Islet precursor cell (in vitro differentiated cells): Measurements from ENCODE around the gene PPP6R1.
"Not testable (repeated sequence)": the region's sequence is repeated elsewhere in the genome, so short reads cannot be mapped to it uniquely, and the experiment has no call there.

Experiments
- DNase-seq: peaks from one replicate; pipeline ENCODE4 v3.0.0-alpha.2; 2018

Gene PPP6R1

GRCh38 chr19:55223291-55224037, 35.4 kb downstream of the PPP6R1 start:
- no peak for DNase-seq

GRCh38 chr19:55220525-55220924, 38.3 kb downstream of the PPP6R1 start:
- no peak for DNase-seq

- peak; percentile 98 for DNase-seq
Measured at GRCh38 chr19:55216461-55217198, 42.2 kb downstream of the PPP6R1 start.

- no peak for DNase-seq
Measured at GRCh38 chr19:55213547-55213946, 45.3 kb downstream of the PPP6R1 start.

- DNase-seq: no peak
Measured at GRCh38 chr19:55212447-55212846, 46.4 kb downstream of the PPP6R1 start.

- DNase-seq: no peak
Measured at GRCh38 chr19:55209693-55210472, 48.9 kb downstream of the PPP6R1 start.

- DNase-seq: no peak
Measured at GRCh38 chr19:55208880-55209692, 49.7 kb downstream of the PPP6R1 start, which contains the start of gene PTPRH. PTPRH (minus strand) TSS chr19:55209501; CDS start chr19:55209433, 68 bp downstream.

GRCh38 chr19:55206664-55207500, 51.9 kb downstream of the PPP6R1 start:
- DNase-seq: peak; percentile 96

- DNase-seq: not testable (repeated sequence)
Measured at GRCh38 chr19:55202199-55202598, 56.6 kb downstream of the PPP6R1 start.

GRCh38 chr19:55199620-55200204, 59.1 kb downstream of the PPP6R1 start:
- DNase-seq: no peak

- peak; percentile 65 for DNase-seq
Measured at GRCh38 chr19:55198651-55199050, 60.2 kb downstream of the PPP6R1 start.

GRCh38 chr19:55197528-55197927, 61.3 kb downstream of the PPP6R1 start:
- DNase-seq: no peak

GRCh38 chr19:55196803-55197202, 62.0 kb downstream of the PPP6R1 start:
- DNase-seq: no peak

GRCh38 chr19:55193481-55193880, 65.3 kb downstream of the PPP6R1 start:
- no peak for DNase-seq

- DNase-seq: peak; percentile 77
Measured at GRCh38 chr19:55189403-55189835, 69.4 kb downstream of the PPP6R1 start.

- DNase-seq: no peak
Measured at GRCh38 chr19:55188625-55189024, 70.2 kb downstream of the PPP6R1 start.

GRCh38 chr19:55186080-55186479, 72.7 kb downstream of the PPP6R1 start:
- DNase-seq: no peak

- DNase-seq: no peak
Measured at GRCh38 chr19:55181740-55182139, 77.1 kb downstream of the PPP6R1 start.
